ENCODE data around the gene ZBTB33.
A peak's percentile ranks its signal among the peaks of the same experiment; 100 is the strongest.

The ZBTB33 gene

GRCh38 chrX:120297923-120298322 lies 47.3 kb downstream of the ZBTB33 start:
- no peak overlapping the region for H3K27ac ChIP-seq
- TF ChIP-seq ZFX (IDR thresholded peaks at IDR 0.05) = no peak
- no peak for TF ChIP-seq CTCF (conservative IDR thresholded peaks at IDR 0.05)

- no peak overlapping the region for H3K27ac ChIP-seq
- TF ChIP-seq CTCF (conservative IDR thresholded peaks at IDR 0.05) (peak; percentile 8; the same call in 1 of the 2 replicates), ZFX (IDR thresholded peaks at IDR 0.05) (no peak)
These were observed 49.3 kb downstream of the ZBTB33 start for GRCh38 chrX:120299928-120300327.

- no peak for TF ChIP-seq CTCF (conservative IDR thresholded peaks at IDR 0.05)
- no peak for TF ChIP-seq ZFX (IDR thresholded peaks at IDR 0.05)
- no peak overlapping the region for H3K27ac ChIP-seq
These were observed 50.9 kb downstream of the ZBTB33 start for GRCh38 chrX:120301497-120301896.

- TF ChIP-seq ZFX (IDR thresholded peaks at IDR 0.05) (no peak), CTCF (conservative IDR thresholded peaks at IDR 0.05) (no peak)
- no peak overlapping the region for H3K27ac ChIP-seq
These were observed 51.3 kb downstream of the ZBTB33 start for GRCh38 chrX:120301960-120302359.

GRCh38 chrX:120302434-120302833 lies 51.8 kb downstream of the ZBTB33 start:
- no peak overlapping the region for H3K27ac ChIP-seq
- TF ChIP-seq CTCF (conservative IDR thresholded peaks at IDR 0.05) (no peak), ZFX (IDR thresholded peaks at IDR 0.05) (no peak)

GRCh38 chrX:120304256-120304655 lies 53.6 kb downstream of the ZBTB33 start:
- TF ChIP-seq ZFX (IDR thresholded peaks at IDR 0.05) (no peak), CTCF (conservative IDR thresholded peaks at IDR 0.05) (no peak)

GRCh38 chrX:120305531-120306141 lies 55.0 kb downstream of the ZBTB33 start:
- no peak overlapping the region for H3K27ac ChIP-seq
- TF ChIP-seq CTCF (conservative IDR thresholded peaks at IDR 0.05) = no peak
- no peak for TF ChIP-seq ZFX (IDR thresholded peaks at IDR 0.05)

More at GRCh38 chrX:120304256-120304655, 53.6 kb downstream of the ZBTB33 start:
- H3K27ac ChIP-seq = no peak overlapping the region

Data from C4-2B (cell line).